ENCODE measurements around the gene SCN1B. TPM values are rescaled to one million over a fixed set of nuclear protein-coding genes. Genes with fewer than 3 reads are reported as not detected.

The SCN1B gene
- total RNA-seq, 1 experiment from 2014 or later, result 8.0 TPM

DNA sequence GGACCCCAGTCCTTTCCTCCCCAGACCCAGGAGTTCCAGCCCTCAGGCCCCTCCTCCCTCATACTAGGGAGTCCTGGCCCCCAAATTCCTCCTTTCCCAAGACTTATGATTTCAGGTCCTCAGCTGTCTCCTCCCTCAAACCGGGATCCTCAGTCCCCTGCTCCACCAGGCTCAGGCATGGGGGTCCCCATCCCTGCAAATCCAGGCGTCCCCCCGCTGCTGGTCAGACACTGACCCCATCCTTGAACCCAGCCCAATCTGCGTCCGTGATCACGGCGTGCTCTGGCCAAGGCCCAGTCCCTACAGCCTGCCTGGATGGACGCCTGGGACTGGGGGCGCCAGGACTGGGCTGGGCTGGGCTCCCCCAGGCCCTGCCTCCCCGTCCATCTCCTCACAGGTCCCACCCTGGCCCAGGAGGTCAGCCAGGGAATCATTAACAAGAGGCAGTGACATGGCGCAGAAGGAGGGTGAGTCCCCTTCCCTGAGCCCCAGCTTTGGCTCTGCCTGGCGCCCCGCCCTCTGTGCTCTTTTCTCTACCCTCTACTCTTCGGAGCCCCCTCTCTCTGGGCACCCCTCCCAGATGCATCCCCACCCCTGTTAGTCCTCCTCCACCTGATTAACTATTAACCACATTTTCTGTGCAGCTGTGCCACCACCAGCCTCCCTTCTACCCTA lies 11.9 kb downstream of the SCN1B start:
- CTCF ChIA-PET, result interaction anchor here (0.6 to 1.6 kb wide), 9 partner anchors 11 to 203 kb away, joined by 3 to 9 read pairs (median 4); partner anchors contain the start of gene LGI4
- no peaks in the 10 kb centered on the region for H3K9me3 Mint-ChIP-seq
- peak overlapping the region; percentile 51 for H3K27ac Mint-ChIP-seq
- DNase-seq (ENCODE audit: low spot score) (no peak), ATAC-seq (no peak)
- TF ChIP-seq, protein P1, sequence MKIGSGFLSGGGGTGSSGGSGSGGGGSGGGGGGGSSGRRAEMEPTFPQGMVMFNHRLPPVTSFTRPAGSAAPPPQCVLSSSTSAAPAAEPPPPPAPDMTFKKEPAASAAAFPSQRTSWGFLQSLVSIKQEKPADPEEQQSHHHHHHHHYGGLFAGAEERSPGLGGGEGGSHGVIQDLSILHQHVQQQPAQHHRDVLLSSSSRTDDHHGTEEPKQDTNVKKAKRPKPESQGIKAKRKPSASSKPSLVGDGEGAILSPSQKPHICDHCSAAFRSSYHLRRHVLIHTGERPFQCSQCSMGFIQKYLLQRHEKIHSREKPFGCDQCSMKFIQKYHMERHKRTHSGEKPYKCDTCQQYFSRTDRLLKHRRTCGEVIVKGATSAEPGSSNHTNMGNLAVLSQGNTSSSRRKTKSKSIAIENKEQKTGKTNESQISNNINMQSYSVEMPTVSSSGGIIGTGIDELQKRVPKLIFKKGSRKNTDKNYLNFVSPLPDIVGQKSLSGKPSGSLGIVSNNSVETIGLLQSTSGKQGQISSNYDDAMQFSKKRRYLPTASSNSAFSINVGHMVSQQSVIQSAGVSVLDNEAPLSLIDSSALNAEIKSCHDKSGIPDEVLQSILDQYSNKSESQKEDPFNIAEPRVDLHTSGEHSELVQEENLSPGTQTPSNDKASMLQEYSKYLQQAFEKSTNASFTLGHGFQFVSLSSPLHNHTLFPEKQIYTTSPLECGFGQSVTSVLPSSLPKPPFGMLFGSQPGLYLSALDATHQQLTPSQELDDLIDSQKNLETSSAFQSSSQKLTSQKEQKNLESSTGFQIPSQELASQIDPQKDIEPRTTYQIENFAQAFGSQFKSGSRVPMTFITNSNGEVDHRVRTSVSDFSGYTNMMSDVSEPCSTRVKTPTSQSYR (CRISPR knock-in tag; IDR thresholded peaks at IDR 0.05), result no peak
- 0 out of 2 replicates have a peak, but pooled peaks have one; percentile 7 for TF ChIP-seq CBFB (CRISPR knock-in tag; IDR thresholded peaks at IDR 0.05; ENCODE audit: low read depth)
- H3K4me3 Mint-ChIP-seq, result peak overlapping the region; percentile 67
- no peaks in the 10 kb centered on the region for H3K27me3 Mint-ChIP-seq (ENCODE audit: low read depth)
- no peaks in the 10 kb centered on the region for H3K36me3 Mint-ChIP-seq
- H3K4me1 Mint-ChIP-seq, result peaks cover 53% of the 10 kb centered on the region
- POLR2A ChIA-PET, result interaction anchor here (1.0 kb wide), 1 partner anchor 14 kb away, joined by 3 read pairs; no protein-coding TSS in a partner anchor

DNA sequence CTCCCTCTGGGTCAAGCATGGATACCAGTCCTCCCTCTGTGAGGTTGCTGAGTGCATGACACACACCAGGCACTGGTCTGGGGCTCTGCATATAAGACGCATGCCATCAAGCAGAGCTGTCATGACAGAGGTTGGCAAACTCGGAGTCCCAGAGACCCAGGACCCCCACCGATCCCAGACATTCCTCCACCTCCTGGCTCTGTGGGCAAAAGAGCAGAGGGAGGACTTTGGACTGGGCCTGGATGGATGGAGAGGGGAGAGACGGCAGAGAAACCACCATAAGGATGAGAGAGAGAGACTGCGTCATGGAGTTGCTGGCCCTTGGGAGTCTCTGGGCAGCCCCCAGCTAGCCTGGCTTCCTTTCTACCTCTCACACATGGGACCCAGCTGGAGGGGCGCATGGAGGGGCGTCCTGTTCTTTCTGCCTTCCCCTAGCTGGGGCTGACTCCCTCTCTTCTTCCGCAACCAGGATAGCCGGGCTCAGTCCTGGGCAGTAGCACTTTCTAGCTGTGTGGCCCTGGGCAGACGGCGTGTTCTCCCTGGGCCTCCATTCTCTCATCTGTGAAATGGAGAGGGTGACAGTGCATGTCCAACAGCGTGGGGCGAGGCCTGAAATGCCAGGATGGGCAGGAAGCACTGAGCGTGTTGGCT lies 12.8 kb downstream of the SCN1B start:
- DNase-seq (ENCODE audit: low spot score) (no peak), ATAC-seq (no peak)
- Mint-ChIP-seq H3K36me3 (no peaks in the 10 kb centered on the region), H3K4me3 (peak overlapping the region; percentile 67), H3K4me1 (peaks cover 53% of the 10 kb centered on the region), H3K27ac (no peak overlapping the region), H3K27me3 (ENCODE audit: low read depth) (no peaks in the 10 kb centered on the region), H3K9me3 (no peaks in the 10 kb centered on the region)
- no peak for TF ChIP-seq ZNF263 (CRISPR knock-in tag; IDR thresholded peaks at IDR 0.05; ENCODE audit: low read depth)
- TF ChIP-seq ESRRA (CRISPR knock-in tag; IDR thresholded peaks at IDR 0.05; ENCODE audit: borderline replicate concordance), result no peak
- no peak for TF ChIP-seq HMGA2 (CRISPR knock-in tag; IDR thresholded peaks at IDR 0.05)
- TF ChIP-seq NR3C1 (CRISPR knock-in tag; conservative IDR thresholded peaks at IDR 0.05; ENCODE audit: low read depth), result no peak
- no peak for TF ChIP-seq ZNF416 (CRISPR knock-in tag; IDR thresholded peaks at IDR 0.05)
- no peak for TF ChIP-seq CREB1 (CRISPR knock-in tag; IDR thresholded peaks at IDR 0.05)
- TF ChIP-seq OVOL2 (CRISPR knock-in tag; IDR thresholded peaks at IDR 0.05; ENCODE audit: borderline replicate concordance), result no peak
- TF ChIP-seq, protein P2, sequence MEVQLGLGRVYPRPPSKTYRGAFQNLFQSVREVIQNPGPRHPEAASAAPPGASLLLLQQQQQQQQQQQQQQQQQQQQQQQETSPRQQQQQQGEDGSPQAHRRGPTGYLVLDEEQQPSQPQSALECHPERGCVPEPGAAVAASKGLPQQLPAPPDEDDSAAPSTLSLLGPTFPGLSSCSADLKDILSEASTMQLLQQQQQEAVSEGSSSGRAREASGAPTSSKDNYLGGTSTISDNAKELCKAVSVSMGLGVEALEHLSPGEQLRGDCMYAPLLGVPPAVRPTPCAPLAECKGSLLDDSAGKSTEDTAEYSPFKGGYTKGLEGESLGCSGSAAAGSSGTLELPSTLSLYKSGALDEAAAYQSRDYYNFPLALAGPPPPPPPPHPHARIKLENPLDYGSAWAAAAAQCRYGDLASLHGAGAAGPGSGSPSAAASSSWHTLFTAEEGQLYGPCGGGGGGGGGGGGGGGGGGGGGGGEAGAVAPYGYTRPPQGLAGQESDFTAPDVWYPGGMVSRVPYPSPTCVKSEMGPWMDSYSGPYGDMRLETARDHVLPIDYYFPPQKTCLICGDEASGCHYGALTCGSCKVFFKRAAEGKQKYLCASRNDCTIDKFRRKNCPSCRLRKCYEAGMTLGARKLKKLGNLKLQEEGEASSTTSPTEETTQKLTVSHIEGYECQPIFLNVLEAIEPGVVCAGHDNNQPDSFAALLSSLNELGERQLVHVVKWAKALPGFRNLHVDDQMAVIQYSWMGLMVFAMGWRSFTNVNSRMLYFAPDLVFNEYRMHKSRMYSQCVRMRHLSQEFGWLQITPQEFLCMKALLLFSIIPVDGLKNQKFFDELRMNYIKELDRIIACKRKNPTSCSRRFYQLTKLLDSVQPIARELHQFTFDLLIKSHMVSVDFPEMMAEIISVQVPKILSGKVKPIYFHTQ (CRISPR knock-in tag; IDR thresholded peaks at IDR 0.05), result no peak
- no peak for TF ChIP-seq SMAD4 (CRISPR knock-in tag; IDR thresholded peaks at IDR 0.05)
- no peak for TF ChIP-seq ATF6 (CRISPR knock-in tag; IDR thresholded peaks at IDR 0.05)
- TF ChIP-seq, protein P3, sequence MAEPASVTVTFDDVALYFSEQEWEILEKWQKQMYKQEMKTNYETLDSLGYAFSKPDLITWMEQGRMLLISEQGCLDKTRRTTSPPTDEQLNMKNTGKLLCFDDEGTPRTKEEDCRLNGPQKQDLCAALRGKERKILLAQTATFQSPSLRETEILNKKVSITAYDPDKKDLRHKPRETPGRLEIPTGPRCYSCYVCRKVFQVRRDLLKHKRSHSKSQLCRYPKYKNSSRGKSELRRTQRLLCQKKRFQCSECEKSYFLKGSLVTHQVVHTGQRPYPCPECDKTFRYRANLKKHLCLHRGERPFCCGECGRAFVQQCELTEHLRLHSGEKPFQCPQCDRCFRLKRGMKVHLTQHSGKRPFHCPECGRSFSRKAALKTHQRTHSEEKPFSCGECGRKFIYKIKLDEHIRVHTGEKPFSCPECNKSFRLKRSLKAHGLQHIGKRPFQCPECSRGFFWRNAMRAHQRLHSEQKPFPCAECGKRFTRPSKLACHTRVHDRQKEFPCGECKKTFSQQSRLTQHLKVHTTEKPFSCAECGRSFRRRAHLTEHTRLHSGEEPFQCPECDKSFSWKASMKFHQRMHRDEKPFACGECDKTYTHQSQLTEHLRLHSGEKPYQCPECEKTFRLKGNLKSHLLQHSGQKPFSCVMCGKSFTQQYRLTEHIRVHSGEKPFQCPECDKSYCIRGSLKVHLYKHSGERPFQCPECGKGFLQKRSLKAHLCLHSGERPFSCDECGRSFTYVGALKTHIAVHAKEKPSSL (CRISPR knock-in tag; conservative IDR thresholded peaks at IDR 0.05), result no peak
- no peak for TF ChIP-seq ZNF532 (CRISPR knock-in tag; IDR thresholded peaks at IDR 0.05; ENCODE audit: borderline replicate concordance)
- ChIA-PET POLR2A (no interaction called here), CTCF (interaction anchor here (0.7 to 2.5 kb wide), 8 partner anchors 13 to 468 kb away, joined by 3 to 80 read pairs (median 4); partner anchors contain the start of gene FXYD5)
